Fibroblast of peridontal ligament (primary cell): Measurements from ENCODE around the gene FGF19.

Experiments used
- DNase-seq: peaks from one replicate; pipeline ENCODE4 v3.0.0-alpha.2; 2010; ENCODE audit errors: extremely low read depth

The FGF19 gene, protein sequence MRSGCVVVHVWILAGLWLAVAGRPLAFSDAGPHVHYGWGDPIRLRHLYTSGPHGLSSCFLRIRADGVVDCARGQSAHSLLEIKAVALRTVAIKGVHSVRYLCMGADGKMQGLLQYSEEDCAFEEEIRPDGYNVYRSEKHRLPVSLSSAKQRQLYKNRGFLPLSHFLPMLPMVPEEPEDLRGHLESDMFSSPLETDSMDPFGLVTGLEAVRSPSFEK

DNA sequence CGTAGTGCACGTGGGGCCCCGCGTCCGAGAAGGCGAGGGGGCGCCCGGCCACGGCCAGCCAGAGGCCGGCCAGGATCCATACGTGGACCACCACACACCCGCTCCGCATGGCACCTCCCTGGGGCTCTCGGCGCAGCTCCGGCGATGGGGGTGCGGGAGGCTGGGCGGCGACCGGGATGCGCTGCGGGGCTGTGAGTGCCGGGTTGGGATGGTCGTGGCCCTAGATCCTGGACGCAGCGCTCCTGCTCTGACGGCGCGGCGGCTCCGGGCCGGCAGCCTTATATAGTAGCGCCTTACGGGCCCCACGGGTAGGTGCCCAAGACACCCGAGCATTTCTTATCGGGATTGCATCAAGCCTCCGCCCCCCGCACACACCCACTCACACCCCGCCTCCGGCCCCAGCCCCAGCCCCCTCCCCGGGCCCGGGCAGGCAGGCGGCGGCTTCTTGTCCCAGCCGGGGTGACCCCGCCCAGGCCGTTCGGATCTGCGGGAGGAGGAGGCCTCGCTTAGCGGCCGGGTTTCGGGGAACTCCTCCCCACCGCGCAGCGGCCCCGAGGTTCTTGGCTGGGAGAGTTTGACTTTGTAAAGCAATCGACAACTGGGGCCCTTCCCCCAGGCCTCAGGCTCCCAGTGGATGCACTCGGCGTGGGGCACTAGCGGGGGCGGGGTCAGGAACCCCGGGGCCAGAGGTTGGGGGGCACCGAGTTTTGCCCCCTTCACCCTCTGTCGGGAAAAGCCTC, at the start of gene FGF19:
Gene FGF19 (minus strand): TSS at position 255 of the 740 bp plus-strand sequence. CDS start 146 bp downstream, at position 109.
- DNase-seq, result no peak

DNA sequence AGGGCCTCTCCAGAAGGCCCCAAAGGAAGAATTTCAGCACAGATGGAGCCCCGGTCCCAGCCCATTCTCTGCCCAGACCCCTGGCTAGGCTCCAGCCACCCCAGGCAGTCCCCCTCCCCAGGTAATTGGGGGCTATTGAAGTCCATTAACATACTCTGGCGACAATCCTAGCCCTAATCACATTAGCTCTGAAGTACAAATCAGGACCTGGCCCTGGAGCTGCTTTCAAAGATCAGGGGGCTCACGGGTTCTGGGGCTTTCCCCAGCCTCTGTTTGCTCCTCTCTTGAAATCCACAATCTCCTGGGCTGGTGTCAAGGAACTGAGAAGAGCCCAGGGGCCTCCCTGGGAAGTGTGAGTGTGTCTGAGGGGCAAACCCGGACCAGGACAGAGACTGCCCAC, 49.1 kb upstream of the FGF19 start:
- DNase-seq, result no peak

DNA sequence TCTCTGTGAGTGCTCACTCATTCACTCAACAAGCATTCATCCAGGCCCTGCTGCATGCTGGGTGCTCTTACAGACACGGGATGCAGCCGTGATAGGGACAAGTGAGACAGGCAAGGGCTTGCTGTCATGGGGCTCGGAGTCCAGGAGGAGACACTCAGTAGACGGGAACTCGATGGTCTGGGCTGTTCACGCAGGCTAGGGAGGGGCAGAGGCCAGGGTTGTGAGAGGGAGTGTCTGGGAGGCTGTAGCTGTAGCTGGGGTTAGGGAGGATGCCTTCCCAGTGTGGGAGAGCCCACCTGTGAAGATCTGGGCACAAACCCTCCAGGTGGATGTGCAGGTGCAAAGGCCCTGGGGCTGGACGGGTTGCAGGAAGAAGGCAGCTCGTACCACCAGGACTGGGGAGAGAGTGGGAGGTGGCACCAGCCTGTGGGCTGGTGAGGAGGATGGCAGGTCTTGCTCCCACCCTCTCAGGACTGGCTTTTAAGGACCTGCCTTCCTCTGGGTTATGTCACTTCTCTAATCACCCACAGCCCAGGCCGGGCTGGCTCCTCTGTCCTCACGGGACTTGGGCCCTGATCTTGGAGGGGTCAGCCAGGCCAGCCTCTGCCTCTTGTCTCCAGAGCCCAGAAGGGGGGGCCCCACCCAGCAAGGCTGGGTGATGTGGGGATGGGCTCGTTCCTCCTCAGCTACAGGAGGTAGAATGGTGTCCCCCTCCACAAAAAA, 47.2 kb upstream of the FGF19 start:
- no peak for DNase-seq

DNA sequence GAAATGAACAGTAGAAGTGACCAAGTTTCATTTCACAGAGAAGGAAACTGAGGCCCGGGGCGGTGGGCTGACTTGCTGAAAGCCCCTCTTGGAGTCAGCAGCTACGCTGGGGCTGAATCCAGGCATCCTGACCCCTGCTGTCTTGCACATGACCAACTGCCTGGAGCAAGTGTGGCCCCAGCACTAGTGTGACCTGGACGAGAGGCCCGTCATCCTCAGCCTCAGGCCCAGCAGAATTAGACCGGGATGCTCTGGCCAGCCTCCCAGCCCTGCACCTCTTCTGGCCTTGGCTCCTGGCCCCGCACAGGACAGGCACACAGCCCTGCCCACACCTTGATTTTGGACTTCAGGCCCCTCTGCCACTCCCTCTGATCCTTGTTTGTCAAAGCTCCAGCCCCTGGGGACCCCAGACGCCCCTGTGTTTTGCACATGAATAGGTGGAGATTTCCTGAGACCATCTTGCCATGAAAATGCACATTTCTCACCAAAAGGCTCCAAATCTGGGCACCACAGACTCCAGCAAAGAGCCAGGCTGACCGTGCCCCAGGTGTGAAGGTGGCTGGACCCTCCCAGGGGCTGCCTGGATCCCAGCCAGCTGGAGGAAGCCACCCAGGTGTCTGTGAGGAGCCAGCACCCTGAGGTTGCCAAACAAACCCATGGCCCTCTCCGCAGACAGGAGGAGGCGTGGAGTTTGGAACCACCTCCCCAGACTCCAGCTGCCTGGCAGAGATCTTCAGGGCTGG, 46.5 kb upstream of the FGF19 start:
- DNase-seq, result no peak

DNA sequence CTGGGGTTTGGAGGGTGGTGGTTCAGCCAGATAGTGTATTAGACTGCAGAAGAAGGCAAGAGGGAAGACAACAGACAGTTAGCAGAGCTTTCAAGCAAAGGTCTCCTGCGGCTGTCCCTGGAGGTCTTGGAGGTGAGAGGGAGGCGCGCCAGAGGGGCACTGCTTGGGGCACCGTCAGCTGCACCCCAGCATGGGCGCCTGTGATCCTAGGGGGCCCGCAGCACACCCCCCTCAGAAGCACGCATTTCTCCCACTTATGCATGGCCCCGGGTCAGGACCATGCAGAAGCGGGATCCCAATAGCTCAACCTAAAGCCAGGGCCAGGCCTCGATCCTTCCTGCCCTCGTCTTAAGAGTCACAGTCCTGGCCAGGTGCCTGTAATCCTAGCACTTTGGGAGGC, 44.8 kb upstream of the FGF19 start:
- no peak for DNase-seq

DNA sequence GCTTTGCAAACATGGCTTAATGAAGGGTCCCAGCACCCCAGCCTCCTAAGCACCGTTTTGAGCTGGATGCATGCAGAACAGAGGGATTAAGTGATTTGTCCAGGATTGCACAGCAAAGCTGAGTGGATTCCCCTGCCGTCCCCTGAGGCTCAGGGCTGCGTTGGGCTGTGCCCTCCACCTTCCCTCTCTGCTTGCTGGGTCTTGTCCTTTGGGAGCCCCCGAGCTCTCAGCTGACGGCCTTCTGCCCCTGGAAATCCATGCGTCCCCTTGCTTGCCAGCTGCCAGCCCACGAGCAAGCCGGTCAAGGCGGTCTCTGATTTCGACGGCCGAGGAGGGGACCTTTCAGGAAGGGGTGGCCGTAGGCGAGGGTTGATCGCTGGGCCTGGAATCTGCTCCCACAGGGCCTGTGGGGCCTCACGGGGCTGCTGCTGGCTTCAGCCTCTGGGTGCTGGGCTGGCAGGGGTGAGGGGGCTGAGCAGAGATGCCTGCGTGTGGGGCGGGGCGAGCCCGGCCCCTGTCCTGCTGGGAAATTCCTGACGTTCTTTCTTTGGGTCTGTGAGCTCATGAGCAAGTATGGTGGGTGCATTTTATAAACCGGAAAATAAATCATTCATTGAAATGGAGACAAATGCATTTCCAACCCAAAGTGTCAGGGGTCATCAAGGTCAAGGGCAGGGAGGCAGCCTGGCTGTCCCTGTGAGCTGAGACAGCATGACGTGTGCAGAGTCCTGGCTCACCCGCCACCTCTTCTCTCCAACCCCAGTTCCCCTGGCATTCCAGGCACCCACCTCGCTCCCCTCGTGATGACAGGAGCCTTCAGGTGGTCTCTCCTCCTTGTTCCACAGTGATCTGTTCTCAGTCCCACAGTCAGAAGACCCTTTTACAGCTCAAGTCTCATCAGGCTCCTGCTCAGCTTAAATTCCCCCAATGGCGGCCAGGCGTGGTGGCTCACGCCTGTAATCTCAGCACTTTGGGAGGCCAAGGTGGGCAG, 43.2 kb upstream of the FGF19 start:
- DNase-seq, result no peak

DNA sequence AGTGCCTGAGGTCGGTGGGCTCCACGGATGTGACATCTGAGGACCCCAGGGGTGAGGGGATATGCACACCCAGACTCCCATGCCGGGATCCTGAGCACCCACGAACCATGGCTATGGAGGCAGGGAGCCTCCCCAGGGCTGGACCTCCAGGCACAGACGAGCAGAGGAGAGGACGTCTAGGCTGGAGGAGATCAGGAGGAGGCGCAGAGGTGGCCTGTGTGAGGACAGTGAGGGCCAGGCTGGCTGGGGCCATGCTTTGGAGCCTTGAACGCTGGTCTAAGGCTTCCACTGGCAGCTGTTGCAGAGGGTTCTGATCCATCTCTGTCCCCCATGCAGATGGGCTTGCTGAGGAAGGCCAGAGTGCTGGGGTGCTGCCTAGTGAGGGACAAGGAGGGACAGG, 42.3 kb upstream of the FGF19 start:
- no peak for DNase-seq

DNA sequence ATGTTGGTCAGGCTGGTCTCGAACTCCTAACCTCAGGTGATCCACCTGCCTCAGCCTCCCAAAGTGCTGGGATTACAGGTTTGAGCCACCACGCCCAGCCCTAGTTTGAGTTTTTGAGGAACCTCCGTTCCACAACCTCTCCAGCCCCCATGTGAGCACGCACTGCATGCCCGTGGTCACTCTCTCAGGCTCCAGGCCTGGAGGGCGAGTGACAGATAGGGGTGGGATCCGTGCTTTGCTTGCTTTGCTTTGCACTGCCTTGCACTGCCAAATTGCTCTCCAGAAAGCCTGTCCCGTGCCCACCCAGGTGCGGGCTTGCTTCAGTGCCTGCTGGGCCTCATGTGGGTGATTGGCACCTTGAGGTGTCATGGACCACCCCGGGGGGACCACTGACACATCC, 41.4 kb upstream of the FGF19 start:
- DNase-seq, result no peak

DNA sequence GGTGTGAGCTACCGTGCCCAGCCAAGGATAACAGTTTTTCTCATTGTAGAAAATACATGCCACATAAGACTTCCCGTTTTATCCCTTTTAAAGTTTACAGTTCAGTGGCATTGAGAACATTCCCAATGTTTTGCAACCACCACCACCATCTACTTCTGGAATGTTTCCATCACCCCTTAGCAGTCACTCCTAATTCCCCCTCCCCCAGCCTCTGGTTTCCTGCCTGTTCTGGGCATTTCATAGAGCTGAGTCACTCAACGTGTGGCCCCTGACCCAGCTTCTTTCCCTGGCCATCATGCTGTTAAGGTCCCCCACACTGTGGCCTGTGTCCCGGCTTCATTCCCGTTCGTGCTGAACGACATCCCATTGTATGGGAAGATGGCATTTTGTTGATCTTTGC, 40.6 kb upstream of the FGF19 start:
- peak; percentile 36 for DNase-seq

DNA sequence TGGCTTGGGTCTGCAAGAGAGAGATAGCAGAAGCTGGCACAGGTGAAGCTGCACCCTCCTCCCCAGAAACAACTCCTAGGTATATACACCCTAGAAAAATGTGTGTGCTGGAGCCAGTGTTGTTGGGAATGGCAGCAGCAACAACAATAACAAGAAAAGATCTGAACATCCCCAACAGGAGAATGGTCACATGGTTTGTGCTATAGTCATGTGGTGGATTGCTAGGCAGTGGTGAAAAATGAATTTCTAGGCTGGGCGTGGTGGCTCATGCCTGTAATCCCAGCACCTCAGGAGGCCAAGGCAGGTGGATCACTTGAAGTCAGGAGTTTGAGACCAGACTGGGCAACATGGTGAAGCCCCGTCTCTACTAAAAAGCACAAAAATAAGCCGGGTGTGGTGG, 31.0 kb upstream of the FGF19 start:
- no peak for DNase-seq

DNA sequence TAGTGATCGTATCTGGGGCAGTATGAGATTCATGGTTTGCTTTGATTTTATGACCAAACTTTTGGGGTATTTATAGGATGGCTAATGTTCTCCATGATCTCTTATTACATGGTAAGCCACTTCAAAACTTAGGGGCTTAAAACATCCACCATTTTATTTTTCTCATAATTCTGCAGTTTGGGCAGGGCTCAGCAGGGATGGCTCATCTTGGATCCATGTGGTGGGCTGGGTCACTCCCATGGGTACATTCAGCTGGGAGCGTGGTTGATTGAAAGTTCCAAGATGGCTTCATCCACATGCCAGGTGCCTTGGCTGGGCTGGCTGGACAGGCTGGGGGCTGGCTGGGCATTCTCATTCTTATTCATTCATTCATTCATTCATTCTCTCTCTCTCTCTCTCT, 30.5 kb upstream of the FGF19 start:
- no peak for DNase-seq

DNA sequence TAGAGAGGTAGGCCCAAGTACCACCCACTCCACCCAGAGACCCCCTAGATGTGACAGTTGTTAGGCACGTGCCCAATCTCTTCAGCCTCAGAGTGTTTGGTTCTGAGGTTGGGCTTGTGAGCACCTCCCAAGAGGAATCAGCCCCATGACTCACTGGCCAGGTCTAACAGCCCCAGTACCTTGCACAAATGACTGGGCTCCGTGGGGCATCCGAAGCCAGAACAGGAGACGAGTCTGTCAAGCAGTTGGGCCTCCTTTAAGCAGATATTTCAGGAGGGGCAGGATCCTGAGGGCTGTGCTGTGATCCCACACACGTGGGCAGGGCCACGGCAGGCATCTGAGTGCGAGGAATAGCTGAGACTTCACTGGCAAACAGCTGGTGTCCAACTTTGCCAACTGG, 29.1 kb upstream of the FGF19 start:
- no peak for DNase-seq

DNA sequence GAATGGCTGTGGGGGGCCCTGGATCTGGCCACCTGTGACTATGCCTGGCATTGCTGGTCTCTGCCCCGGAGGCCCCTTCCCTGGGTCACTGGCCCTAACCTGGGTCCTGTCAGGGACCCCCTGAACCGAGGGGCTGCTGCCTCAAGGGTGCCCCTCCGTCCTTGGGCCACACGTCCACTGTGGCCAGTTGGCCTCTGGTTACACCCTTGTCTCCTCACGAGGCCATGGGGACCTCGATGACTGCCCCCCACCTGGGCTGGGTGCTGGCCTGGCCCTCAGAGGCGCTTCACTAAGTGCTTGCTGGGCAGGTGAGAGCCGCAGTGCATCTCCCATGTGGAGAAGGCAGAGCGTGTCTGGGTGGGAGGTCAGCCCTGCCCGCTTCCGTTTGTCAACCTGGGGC, 27.3 kb upstream of the FGF19 start:
- DNase-seq, result no peak

DNA sequence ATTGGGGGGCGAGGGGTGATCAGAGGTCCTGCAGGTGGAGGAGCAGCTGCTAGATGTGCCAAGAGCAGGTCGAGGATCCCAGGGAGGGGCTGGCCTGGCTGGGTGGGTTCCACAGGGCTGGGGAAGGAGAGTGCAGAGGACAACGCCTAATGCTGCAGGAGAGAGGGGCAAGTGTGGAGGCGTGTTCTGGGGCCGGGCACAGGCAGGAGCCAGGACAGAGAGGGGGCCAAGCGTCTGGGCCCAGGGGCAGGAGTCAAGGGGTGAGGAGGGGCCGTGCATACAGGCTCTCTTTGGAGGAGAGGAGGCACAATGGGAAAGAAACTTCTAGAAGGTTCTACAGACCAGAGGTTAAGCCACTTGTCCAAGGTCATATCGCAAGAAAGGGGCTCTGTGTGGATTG, 26.7 kb upstream of the FGF19 start:
- no peak for DNase-seq

DNA sequence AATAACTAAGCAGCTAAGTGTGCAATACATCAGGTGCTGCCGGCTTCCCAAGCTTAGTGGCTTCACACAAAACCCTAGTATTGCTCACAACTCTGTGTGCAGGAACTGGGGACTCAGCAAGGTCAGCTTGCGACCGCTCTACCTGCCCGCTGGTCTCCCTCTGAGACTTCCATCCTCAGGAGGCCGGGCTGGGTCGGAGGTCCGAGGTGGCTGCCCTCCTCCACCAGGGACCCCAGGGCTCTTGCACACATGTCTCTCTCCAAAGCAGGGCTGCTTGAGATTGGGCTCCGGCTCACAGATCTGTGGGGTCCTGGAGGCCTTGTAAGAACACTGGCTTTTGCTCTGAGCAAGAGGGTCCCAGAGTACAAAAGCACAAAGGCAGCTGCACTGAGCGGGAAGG, 25.4 kb upstream of the FGF19 start:
- DNase-seq, result no peak

DNA sequence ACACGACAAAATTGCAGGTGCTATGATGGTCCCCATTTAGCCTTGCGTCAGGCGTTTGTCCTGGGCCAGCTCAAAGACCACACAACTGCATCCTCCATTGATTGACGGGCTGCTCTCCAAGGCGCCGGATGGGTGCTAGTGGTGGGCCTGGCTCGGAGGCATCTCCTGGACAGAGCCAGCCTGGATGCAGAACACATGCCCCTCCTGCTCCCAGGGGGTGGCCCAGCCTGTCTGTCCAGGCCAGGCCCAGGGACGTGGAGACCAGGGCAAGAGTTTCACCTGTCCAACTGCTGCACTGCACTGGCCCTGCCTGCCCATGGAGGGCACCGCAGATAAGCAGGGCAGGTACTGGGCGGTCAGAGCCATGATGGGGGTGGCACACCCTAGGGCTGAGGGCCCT, 23.4 kb upstream of the FGF19 start:
- no peak for DNase-seq

DNA sequence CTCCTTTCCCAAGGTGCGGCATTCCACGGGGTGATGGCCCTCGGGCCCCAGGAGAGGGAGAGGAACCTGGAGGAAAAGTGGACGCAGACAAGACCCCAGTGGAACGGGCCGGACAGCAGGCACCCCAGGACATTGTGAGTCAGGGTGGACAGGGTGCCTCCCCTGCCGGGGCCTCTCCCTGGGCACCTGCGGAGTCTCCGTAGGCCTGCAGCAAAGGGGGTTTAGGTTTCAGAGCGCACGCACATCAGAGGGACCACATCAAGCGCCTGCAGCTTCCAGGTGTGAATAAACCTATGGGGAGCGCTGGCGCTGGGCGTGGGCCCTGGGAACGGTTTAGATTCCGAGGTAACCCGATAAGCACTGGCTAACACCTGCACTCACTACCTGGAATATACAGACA, 22.7 kb upstream of the FGF19 start:
- no peak for DNase-seq

DNA sequence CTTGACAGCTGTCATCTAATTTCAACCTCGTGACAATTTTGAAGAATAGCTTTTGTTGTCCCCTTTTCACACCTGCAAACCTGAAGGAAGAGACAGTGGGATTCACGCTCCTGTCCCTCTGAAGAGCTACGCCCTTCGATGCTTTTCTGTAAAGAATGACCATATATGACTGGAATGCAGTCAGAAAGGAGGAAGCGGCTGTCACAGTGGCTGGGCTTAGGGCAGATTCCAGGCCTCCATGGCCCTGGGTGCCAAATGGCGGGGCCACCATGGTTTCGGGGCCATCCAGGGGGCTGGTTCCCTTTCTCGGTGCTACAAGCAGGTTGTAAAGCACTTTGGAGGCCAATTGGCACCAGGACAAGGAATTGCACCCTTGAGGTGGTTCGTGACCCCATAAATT, 22.2 kb upstream of the FGF19 start:
- DNase-seq, result no peak

DNA sequence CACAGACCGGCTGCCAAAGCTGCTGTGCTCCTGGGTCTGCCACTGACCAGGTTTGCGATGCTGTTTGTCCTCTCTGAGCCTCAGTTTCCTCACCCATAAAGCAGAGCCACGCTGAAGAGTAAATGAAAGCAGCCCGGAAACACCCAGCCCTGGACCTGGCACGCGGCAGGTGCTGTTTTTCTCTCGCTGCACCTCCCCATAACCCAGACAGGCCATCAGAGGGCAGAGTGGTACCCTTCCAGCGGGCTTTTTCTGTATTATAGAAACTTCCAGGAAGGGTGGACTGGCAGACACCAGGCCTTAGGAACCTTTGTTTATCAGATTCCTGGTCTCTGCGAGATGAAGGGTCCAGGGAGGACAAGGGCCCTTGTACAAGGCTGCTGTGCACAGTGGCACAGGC, 17.9 kb upstream of the FGF19 start:
- DNase-seq, result no peak

DNA sequence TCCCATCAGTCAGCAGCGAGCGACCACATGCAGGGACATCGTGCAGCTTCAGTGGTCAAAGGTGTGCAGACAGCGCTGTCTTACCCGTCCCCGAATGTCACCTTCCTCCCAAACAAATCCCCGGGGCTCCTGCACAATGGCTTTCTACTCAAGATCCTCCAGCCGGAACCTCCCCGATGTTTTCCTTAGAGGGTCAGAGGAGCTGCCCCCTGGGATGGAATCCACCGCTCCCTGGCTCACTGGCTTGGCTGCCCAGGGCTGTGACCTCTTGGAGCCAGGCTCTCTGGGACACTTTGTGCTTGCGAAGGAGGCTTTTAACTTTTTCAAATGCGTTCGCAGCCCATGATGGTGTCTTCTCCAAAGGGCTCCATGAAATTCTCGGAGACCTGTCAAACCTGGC, 17.3 kb upstream of the FGF19 start:
- no peak for DNase-seq

DNA sequence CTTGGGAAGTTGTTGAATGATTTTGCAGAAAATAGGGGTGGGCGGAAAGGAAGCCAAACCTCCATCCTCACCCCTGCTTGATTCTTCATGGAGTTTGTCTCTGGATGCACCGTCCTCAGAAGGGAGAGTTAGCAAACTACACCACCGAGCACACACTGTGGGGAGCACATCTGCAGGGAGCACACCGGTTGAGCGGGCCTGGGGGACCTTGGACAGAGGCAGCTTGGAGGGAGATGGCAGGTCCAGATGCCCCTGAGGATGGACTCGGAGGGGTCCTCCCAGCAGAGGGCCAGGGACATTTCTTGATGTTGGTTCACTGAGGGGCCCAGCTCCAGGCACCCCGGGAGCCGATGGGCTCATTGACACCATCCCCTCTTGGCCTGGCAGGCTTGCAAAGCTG, 15.1 kb upstream of the FGF19 start:
- no peak for DNase-seq
